ENCODE results near the gene COL4A5.

DNA sequence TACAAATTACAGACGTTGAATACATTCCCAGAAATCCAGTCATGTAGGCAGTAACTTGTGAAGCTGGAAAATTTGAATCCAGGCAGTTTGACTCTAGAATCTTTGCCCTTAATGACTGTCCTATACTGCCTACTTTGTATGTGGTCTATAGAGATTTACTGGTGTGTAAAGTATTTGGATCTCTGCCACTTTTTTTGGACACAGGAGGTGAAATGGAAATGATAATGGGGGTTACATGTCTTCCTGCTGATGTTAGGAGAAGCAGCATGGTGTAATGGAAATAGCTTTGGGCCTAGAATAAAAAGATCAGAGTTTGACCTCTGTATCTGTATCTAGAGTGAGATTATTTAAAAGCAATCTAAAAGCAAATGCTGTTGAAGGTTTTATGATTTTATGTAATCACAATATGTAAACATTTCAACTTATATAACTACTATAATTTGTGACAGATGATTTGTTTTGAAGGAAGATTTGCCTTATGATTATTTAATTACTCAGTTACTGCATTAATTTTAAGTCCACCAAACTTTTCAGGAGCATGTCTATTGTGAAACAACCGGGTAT, 3.3 kb downstream of the COL4A5 start:
- no peak for TF ChIP-seq CTCF (IDR thresholded peaks at IDR 0.05; ENCODE audit: insufficient read depth, low read length)
- no peak for TF ChIP-seq REST (IDR thresholded peaks at IDR 0.05; ENCODE audit: insufficient replicate concordance, low read depth)
